ENCODE results near the gene PROCR. TPM values are rescaled to one million over a fixed set of nuclear protein-coding genes. Genes with fewer than 3 reads are reported as not detected.
"Not testable (repeated sequence)": the region's sequence is repeated elsewhere in the genome, so short reads cannot be mapped to it uniquely, and the experiment has no call there.

The PROCR gene
- total and polyA plus RNA-seq, 9 donors = 9.1 to 40.2 (median 21.6) TPM

DNA sequence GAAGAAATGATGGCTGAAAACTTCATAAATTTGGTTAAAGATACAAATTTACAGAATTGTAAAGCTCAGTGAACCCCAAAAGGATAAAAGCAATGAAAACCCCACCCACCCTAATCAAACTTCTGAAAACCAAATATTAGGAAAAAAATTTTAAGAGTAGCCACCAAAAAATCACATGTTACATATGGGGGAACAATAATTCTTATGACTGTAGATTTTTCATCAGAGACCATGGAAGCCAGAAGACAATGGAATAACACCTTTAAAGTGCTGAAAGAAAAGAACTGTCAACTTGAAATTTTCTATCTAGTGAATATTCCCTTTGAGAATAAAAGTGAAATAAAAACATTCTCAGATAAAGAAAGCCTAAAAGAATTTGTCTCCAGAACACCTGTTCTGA is 24.4 kb downstream of the PROCR start:
- H3K4me1 ChIP-seq (ENCODE audit: insufficient read depth) = no peaks in the 10 kb centered on the region
- H3K4me3 ChIP-seq = no peak overlapping the region
- H3K36me3 ChIP-seq = no peaks in the 10 kb centered on the region
- TF ChIP-seq POLR2A (IDR thresholded peaks at IDR 0.05) = no peak
- TF ChIP-seq, protein P1, sequence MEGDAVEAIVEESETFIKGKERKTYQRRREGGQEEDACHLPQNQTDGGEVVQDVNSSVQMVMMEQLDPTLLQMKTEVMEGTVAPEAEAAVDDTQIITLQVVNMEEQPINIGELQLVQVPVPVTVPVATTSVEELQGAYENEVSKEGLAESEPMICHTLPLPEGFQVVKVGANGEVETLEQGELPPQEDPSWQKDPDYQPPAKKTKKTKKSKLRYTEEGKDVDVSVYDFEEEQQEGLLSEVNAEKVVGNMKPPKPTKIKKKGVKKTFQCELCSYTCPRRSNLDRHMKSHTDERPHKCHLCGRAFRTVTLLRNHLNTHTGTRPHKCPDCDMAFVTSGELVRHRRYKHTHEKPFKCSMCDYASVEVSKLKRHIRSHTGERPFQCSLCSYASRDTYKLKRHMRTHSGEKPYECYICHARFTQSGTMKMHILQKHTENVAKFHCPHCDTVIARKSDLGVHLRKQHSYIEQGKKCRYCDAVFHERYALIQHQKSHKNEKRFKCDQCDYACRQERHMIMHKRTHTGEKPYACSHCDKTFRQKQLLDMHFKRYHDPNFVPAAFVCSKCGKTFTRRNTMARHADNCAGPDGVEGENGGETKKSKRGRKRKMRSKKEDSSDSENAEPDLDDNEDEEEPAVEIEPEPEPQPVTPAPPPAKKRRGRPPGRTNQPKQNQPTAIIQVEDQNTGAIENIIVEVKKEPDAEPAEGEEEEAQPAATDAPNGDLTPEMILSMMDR (IDR thresholded peaks at IDR 0.05) = no peak
- no peak for TF ChIP-seq EP300 (IDR thresholded peaks at IDR 0.05)
- intact Hi-C loops (cut with DNase I) = no loop called here
- H3K9me3 ChIP-seq = no peaks in the 10 kb centered on the region
- no peaks in the 10 kb centered on the region for H3K27me3 ChIP-seq
- H3K27ac ChIP-seq = no peak overlapping the region
- DNase-seq = no peak

DNA sequence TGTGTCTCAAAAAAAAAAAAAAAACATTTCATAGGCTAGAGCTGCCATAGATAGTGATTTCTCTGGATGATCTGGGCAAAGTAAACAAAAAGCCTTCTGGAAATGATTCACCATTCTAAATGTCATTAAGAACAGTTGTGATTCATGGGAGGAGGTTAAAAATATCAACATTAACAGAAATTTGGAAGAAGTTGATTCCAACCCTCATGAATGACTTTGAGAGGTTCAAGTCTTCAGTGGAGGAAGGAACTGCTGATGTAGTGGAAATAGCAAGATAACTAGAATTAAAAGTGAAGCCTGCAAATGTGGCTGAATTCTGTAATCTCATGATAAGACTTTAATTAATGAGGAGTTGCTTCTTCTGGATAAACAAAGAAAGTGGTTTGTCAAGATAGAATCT is 27.9 kb downstream of the PROCR start:
- no peaks in the 10 kb centered on the region for H3K4me1 ChIP-seq (ENCODE audit: insufficient read depth)
- H3K27ac ChIP-seq = no peak overlapping the region
- no peak for DNase-seq
- no peaks in the 10 kb centered on the region for H3K9me3 ChIP-seq
- no peak overlapping the region for H3K4me3 ChIP-seq
- H3K36me3 ChIP-seq = no peaks in the 10 kb centered on the region
- TF ChIP-seq EP300 (IDR thresholded peaks at IDR 0.05) (no peak), POLR2A (IDR thresholded peaks at IDR 0.05) (no peak)
- TF ChIP-seq, protein P1 (IDR thresholded peaks at IDR 0.05) = no peak
- intact Hi-C loops (cut with DNase I) = loop anchor here in 1 of 4 donors (10.0 kb wide), 2 partner anchors 55 to 105 kb away; partner anchors contain the start of genes EDEM2 and TRPC4AP
- no peaks in the 10 kb centered on the region for H3K27me3 ChIP-seq

DNA sequence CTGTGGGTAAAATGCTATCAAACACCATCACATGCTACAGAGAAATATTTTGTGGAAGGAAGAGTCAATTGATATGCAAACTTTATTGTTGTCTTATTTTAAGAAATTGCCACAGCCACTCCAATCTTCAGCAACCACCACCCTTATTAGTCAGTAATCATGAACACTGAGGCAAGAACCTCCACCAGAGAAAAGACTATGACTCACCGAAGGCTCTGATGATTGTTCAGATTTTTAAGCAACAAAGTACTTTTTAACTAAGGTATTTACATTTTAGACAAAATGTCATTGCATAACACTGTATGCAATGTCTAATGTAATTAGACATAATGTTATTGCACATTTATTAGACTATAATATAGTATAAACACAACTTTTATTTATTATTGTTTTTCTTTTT is 28.4 kb downstream of the PROCR start:
- no peak for TF ChIP-seq POLR2A (IDR thresholded peaks at IDR 0.05)
- TF ChIP-seq, protein P1 (IDR thresholded peaks at IDR 0.05) = no peak
- no peak for TF ChIP-seq EP300 (IDR thresholded peaks at IDR 0.05)
- DNase-seq = no peak
- no peaks in the 10 kb centered on the region for H3K9me3 ChIP-seq
- no peaks in the 10 kb centered on the region for H3K36me3 ChIP-seq
- H3K4me3 ChIP-seq = no peak overlapping the region
- H3K4me1 ChIP-seq (ENCODE audit: insufficient read depth) = no peaks in the 10 kb centered on the region
- intact Hi-C loops (cut with DNase I) = loop anchor here in 1 of 4 donors (10.0 kb wide), 2 partner anchors 55 to 105 kb away; partner anchors contain the start of genes EDEM2 and TRPC4AP
- whole genome bisulfite sequencing, 3 donors = 91 to 93% (median 92%) methylated on average over 1 of the region's 1 CpG
- H3K27ac ChIP-seq = no peak overlapping the region
- H3K27me3 ChIP-seq = no peaks in the 10 kb centered on the region

DNA sequence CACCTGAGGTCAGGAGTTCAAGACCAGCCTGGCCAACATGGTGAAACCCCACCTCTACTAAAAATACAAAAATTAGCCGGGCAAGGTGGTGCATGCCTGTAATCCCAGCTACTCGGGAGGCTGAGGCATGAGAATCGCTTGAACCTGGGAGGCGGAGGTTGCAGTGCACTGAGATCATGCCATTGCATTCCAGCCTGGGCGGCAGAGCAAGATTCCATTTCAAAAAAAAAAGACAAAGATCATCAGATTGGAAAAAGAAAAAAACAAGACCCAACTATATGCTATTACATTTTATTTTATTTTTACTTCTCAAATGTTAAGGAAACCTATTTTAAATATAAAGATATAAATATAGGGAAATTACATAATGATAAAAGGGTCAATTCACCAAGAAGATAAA is 29.6 kb downstream of the PROCR start:
- 95 to 96% (median 96%) methylated on average over 5 of the region's 5 CpGs for WGBS, 3 donors

DNA sequence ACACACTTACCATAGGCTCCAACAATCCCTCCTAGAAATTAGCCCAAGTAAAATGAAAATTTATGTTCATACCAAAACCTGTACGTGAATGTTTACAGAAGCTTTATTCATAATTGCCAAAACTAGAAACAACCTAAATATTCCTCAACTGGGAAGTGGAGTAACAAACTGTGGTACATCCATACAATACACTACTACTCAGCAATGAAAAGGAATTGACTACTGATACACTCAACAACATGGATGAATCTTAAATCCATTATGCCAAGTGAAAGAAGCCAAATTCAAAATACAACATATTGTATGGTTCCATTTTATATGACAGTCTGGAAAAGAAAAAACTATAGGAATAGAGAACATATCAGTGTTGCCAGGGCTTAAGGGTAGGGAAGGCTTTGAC is 34.9 kb downstream of the PROCR start:
- Histone ChIP-seq H3K36me3 (no peaks in the 10 kb centered on the region), H3K4me1 (ENCODE audit: insufficient read depth) (no peaks in the 10 kb centered on the region), H3K9me3 (no peaks in the 10 kb centered on the region), H3K27ac (no peak overlapping the region), H3K4me3 (no peak overlapping the region), H3K27me3 (no peaks in the 10 kb centered on the region)
- TF ChIP-seq EP300 (IDR thresholded peaks at IDR 0.05) = no peak
- TF ChIP-seq POLR2A (IDR thresholded peaks at IDR 0.05) = no peak
- TF ChIP-seq, protein P1 (IDR thresholded peaks at IDR 0.05) = no peak
- DNase-seq = no peak
- WGBS, 3 donors = 86 to 97% (median 93%) methylated on average over 1 of the region's 1 CpG
- intact Hi-C loops (cut with DNase I) = loop anchor here in 3 of 4 donors (5.0 to 10.0 kb wide), 3 partner anchors 60 to 112 kb away; partner anchors contain the start of genes EDEM2 (in 3 of the 3) and TRPC4AP (in 1 of the 3)

More for the DNA sequence above, 29.6 kb downstream of the PROCR start:
- not testable (repeated sequence) for DNase-seq; H3K9me3 ChIP-seq; H3K27ac ChIP-seq; H3K4me1 ChIP-seq (ENCODE audit: insufficient read depth); H3K36me3 ChIP-seq; H3K4me3 ChIP-seq; H3K27me3 ChIP-seq
- intact Hi-C loops (cut with DNase I) = loop anchor here in 1 of 4 donors (10.0 kb wide), 2 partner anchors 57 to 107 kb away; partner anchors contain the start of genes EDEM2 and TRPC4AP
